ENCODE results near the gene PDE4D.

- TF ChIP-seq, protein P1, sequence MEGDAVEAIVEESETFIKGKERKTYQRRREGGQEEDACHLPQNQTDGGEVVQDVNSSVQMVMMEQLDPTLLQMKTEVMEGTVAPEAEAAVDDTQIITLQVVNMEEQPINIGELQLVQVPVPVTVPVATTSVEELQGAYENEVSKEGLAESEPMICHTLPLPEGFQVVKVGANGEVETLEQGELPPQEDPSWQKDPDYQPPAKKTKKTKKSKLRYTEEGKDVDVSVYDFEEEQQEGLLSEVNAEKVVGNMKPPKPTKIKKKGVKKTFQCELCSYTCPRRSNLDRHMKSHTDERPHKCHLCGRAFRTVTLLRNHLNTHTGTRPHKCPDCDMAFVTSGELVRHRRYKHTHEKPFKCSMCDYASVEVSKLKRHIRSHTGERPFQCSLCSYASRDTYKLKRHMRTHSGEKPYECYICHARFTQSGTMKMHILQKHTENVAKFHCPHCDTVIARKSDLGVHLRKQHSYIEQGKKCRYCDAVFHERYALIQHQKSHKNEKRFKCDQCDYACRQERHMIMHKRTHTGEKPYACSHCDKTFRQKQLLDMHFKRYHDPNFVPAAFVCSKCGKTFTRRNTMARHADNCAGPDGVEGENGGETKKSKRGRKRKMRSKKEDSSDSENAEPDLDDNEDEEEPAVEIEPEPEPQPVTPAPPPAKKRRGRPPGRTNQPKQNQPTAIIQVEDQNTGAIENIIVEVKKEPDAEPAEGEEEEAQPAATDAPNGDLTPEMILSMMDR (optimal IDR thresholded peaks at IDR 0.05 in 1 of 3, IDR thresholded peaks at IDR 0.05 in 1 of 3, conservative IDR thresholded peaks at IDR 0.05 in 1 of 3; ENCODE audit: extremely low read depth in 1 of 3, insufficient read depth in 2 of 3, low read length in 3 of 3) = no peak
- no peak for TF ChIP-seq EZH2 (IDR thresholded peaks at IDR 0.05; ENCODE audit: low read length)
These were observed 456.4 kb downstream of the PDE4D start for GRCh38 chr5:59437176-59437575.
